Epidermal melanocyte (primary cell): ENCODE results near the gene TBCD.

Experiments
- DNase-seq: peaks from one replicate; pipeline ENCODE4 v3.0.0; 2011; ENCODE audit warnings: low spot score; ENCODE audit not compliant: insufficient read length

Gene TBCD

GRCh38 chr17:82921426-82921825, 169.6 kb downstream of the TBCD start:
- no peak for DNase-seq

GRCh38 chr17:82922646-82923045, 170.8 kb downstream of the TBCD start:
- DNase-seq: no peak

GRCh38 chr17:82923366-82924113, 171.7 kb downstream of the TBCD start:
- no peak for DNase-seq

GRCh38 chr17:82924214-82924613, 172.3 kb downstream of the TBCD start:
- no peak for DNase-seq

- DNase-seq: no peak
These were observed 172.9 kb downstream of the TBCD start for GRCh38 chr17:82924812-82925211.

- DNase-seq: no peak
These were observed 173.5 kb downstream of the TBCD start for GRCh38 chr17:82925336-82925735.

GRCh38 chr17:82926081-82926480, 174.2 kb downstream of the TBCD start:
- no peak for DNase-seq

- DNase-seq: no peak
These were observed 174.9 kb downstream of the TBCD start for GRCh38 chr17:82926716-82927115.

- DNase-seq: no peak
These were observed 175.4 kb downstream of the TBCD start for GRCh38 chr17:82927311-82927660.

- no peak for DNase-seq
These were observed 176.1 kb downstream of the TBCD start for GRCh38 chr17:82927661-82928601.

- DNase-seq: no peak
These were observed 177.3 kb downstream of the TBCD start for GRCh38 chr17:82929011-82929622.

- no peak for DNase-seq
These were observed 177.8 kb downstream of the TBCD start for GRCh38 chr17:82929676-82930042.

GRCh38 chr17:82930043-82930923, 178.4 kb downstream of the TBCD start:
- no peak for DNase-seq

GRCh38 chr17:82930924-82931698, 179.2 kb downstream of the TBCD start:
- DNase-seq: no peak

- DNase-seq: no peak
These were observed 180.0 kb downstream of the TBCD start for GRCh38 chr17:82931699-82932517.

- DNase-seq: no peak
These were observed 180.8 kb downstream of the TBCD start for GRCh38 chr17:82932518-82933310.

- no peak for DNase-seq
These were observed 182.0 kb downstream of the TBCD start for GRCh38 chr17:82933911-82934310.

GRCh38 chr17:82935966-82936767, 184.3 kb downstream of the TBCD start:
- no peak for DNase-seq
